Type B pancreatic cell (in vitro differentiated cells): ENCODE results near the gene KIF4B. TPM values are rescaled to one million over a fixed set of nuclear protein-coding genes. Genes with fewer than 3 reads are reported as not detected.
"Not testable (repeated sequence)": the region's sequence is repeated elsewhere in the genome, so short reads cannot be mapped to it uniquely, and the experiment has no call there.

Source experiments
- DNase-seq: peaks from one replicate; pipeline ENCODE4 v3.0.0; 2021; ENCODE audit warnings: mixed read lengths; ENCODE audit not compliant: unreplicated experiment; ENCODE audit errors: extremely low spot score
- H3K27ac Mint-ChIP-seq: 2 replicates; pipeline ENCODE4 v1.8.0; 2021; ENCODE audit warnings: mild to moderate bottlenecking, mixed read lengths
- H3K27me3 Mint-ChIP-seq: 2 replicates; pipeline ENCODE4 v1.8.0; 2021; ENCODE audit warnings: mixed read lengths
- H3K36me3 Mint-ChIP-seq: 2 replicates; pipeline ENCODE4 v1.8.0; 2021; ENCODE audit warnings: mixed read lengths
- H3K4me1 Mint-ChIP-seq: one replicate; pipeline ENCODE4 v1.8.0; 2021; ENCODE audit warnings: mixed read lengths; ENCODE audit not compliant: unreplicated experiment
- H3K4me3 Mint-ChIP-seq: 2 replicates; pipeline ENCODE4 v1.8.0; 2021; ENCODE audit warnings: mild to moderate bottlenecking, mixed read lengths
- H3K9me3 Mint-ChIP-seq: 2 replicates; pipeline ENCODE4 v1.8.0; 2021; ENCODE audit warnings: mixed read lengths
- total RNA-seq: library from RNA; stranded (reverse); gene quantifications from 2 replicates; pipeline ENCODE4 v1.2.1, GENCODE V29; 2021; ENCODE audit warnings: low replicate concordance
- TF ChIP-seq, protein P1 (sequence below): fragments of 200-600 bp; sonication (generic); conservative IDR thresholded peaks from 2 replicates; pipeline ENCODE4 v1.5.0; 2021; ENCODE audit warnings: antibody characterized with exemption, mild to moderate bottlenecking

KIF4B gene
- total RNA-seq, 1 donor from 2014 or later: 0.17 TPM

DNA sequence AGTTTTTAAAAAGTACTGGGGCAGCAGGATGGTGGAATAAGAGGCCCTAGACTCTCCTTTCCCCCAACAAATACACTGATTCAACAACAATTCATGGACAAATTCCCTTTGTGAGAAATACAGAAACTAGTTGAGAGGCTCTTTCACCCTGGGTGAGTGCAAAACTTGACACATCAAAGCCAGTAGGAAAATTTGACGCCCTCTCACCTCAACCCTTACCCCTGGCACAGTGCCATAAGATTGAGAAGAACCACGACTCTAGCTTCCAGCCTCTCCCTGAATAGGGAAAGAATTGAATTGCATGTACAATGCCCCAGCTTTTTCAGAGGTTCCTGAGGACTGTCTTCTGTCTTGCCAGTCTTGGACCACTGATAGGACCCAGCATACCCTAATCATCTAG is 12.3 kb downstream of the KIF4B start:
- Mint-ChIP-seq H3K4me3 (no peak overlapping the region), H3K36me3 (no peaks in the 10 kb centered on the region), H3K27ac (no peak overlapping the region), H3K4me1 (no peaks in the 10 kb centered on the region), H3K9me3 (no peaks in the 10 kb centered on the region), H3K27me3 (no peaks in the 10 kb centered on the region)
- TF ChIP-seq, protein P1, sequence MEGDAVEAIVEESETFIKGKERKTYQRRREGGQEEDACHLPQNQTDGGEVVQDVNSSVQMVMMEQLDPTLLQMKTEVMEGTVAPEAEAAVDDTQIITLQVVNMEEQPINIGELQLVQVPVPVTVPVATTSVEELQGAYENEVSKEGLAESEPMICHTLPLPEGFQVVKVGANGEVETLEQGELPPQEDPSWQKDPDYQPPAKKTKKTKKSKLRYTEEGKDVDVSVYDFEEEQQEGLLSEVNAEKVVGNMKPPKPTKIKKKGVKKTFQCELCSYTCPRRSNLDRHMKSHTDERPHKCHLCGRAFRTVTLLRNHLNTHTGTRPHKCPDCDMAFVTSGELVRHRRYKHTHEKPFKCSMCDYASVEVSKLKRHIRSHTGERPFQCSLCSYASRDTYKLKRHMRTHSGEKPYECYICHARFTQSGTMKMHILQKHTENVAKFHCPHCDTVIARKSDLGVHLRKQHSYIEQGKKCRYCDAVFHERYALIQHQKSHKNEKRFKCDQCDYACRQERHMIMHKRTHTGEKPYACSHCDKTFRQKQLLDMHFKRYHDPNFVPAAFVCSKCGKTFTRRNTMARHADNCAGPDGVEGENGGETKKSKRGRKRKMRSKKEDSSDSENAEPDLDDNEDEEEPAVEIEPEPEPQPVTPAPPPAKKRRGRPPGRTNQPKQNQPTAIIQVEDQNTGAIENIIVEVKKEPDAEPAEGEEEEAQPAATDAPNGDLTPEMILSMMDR: no peak
- DNase-seq: no peak

GRCh38 chr5:155027993-155028629 is 14.6 kb downstream of the KIF4B start:
- TF ChIP-seq, protein P1: no peak
- no peaks in the 10 kb centered on the region for H3K4me1 Mint-ChIP-seq
- H3K27me3 Mint-ChIP-seq: no peaks in the 10 kb centered on the region
- no peaks in the 10 kb centered on the region for H3K9me3 Mint-ChIP-seq
- no peak overlapping the region for H3K4me3 Mint-ChIP-seq
- no peak overlapping the region for H3K27ac Mint-ChIP-seq
- H3K36me3 Mint-ChIP-seq: no peaks in the 10 kb centered on the region
- no peak for DNase-seq

DNA sequence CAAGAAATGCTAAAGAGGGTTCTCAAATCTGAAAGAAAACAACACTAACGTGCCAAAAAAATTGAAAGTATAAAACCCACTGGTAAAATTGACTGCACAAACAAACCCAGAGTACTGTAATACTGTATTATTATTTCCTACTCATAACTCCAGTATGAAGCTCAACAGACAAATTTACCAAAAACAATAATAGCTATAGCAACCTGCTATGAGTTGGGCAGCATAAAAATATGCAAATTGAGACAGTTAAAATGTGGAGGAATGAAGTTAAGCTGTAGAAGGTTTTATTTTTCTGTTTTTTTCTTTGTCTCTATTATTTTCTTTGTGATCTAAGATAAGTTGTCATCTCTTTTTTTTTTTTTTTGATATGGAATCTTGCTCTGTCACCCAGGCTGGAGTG is 15.7 kb downstream of the KIF4B start:
- Mint-ChIP-seq H3K9me3 (no peaks in the 10 kb centered on the region), H3K27me3 (no peaks in the 10 kb centered on the region), H3K27ac (no peak overlapping the region), H3K4me3 (no peak overlapping the region), H3K4me1 (no peaks in the 10 kb centered on the region), H3K36me3 (no peaks in the 10 kb centered on the region)
- TF ChIP-seq, protein P1: no peak
- DNase-seq: no peak

- not testable (repeated sequence) for H3K9me3 Mint-ChIP-seq, H3K27ac Mint-ChIP-seq
Measured at GRCh38 chr5:155034145-155034744, 20.7 kb downstream of the KIF4B start.

GRCh38 chr5:155035087-155035486 is 21.5 kb downstream of the KIF4B start:
- H3K4me3 Mint-ChIP-seq, H3K9me3 Mint-ChIP-seq, H3K4me1 Mint-ChIP-seq, H3K36me3 Mint-ChIP-seq, H3K27ac Mint-ChIP-seq, DNase-seq: not testable (repeated sequence)
- H3K27me3 Mint-ChIP-seq: peaks cover 16% of the 10 kb centered on the region

More at GRCh38 chr5:155034145-155034744, 20.7 kb downstream of the KIF4B start:
- H3K4me1 Mint-ChIP-seq, H3K36me3 Mint-ChIP-seq, DNase-seq, H3K4me3 Mint-ChIP-seq: not testable (repeated sequence)
- H3K27me3 Mint-ChIP-seq: peaks cover 16% of the 10 kb centered on the region

- Mint-ChIP-seq H3K9me3 (no peaks in the 10 kb centered on the region), H3K27ac (no peak overlapping the region), H3K36me3 (no peaks in the 10 kb centered on the region), H3K4me1 (no peaks in the 10 kb centered on the region), H3K4me3 (no peak overlapping the region), H3K27me3 (peaks cover 27% of the 10 kb centered on the region)
- TF ChIP-seq, protein P1: no peak
- DNase-seq: no peak
Measured at GRCh38 chr5:155040984-155041653, 27.6 kb downstream of the KIF4B start.
